Testis (tissue), 2 donors: Measurements from ENCODE around the gene C1QTNF3.

Experiments
- POLR2A ChIP-seq: fragments of 450-650 bp; IDR thresholded peaks from one replicate; pipeline ENCODE4 v1.6.1; 2017; ENCODE audit warnings: antibody characterized with exemption, mild to moderate bottlenecking, moderate library complexity
- TF ChIP-seq, protein P1 (sequence below), 3 experiments: fragments of 450-650 bp in 2 of 3; fragments of 200-600 bp in 1 of 3; sonication (generic) in 1 of 3; IDR thresholded peaks; one replicate each; pipeline ENCODE4 v1.5.1; 2016 to 2019; ENCODE audit warnings: antibody characterized with exemption in 3 of 3, mild to moderate bottlenecking in 2 of 3, moderate library complexity in 1 of 3

GRCh38 chr5:34016222-34016621, 26.8 kb downstream of the C1QTNF3 start:
- TF ChIP-seq, protein P1, sequence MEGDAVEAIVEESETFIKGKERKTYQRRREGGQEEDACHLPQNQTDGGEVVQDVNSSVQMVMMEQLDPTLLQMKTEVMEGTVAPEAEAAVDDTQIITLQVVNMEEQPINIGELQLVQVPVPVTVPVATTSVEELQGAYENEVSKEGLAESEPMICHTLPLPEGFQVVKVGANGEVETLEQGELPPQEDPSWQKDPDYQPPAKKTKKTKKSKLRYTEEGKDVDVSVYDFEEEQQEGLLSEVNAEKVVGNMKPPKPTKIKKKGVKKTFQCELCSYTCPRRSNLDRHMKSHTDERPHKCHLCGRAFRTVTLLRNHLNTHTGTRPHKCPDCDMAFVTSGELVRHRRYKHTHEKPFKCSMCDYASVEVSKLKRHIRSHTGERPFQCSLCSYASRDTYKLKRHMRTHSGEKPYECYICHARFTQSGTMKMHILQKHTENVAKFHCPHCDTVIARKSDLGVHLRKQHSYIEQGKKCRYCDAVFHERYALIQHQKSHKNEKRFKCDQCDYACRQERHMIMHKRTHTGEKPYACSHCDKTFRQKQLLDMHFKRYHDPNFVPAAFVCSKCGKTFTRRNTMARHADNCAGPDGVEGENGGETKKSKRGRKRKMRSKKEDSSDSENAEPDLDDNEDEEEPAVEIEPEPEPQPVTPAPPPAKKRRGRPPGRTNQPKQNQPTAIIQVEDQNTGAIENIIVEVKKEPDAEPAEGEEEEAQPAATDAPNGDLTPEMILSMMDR (IDR thresholded peaks at IDR 0.05), result no peak
- TF ChIP-seq POLR2A, result no peak
